K562 (cell line): ENCODE measurements around the gene NES. TPM values are rescaled to one million over a fixed set of nuclear protein-coding genes. Genes with fewer than 3 reads are reported as not detected.

ENCODE experiments used
- ATAC-seq: fragments of 200-7000 bp; cut with Tn5 transposase; 3 replicates; pipeline ENCODE4 v1.9.1; 2020; ENCODE audit warnings: moderate library complexity
- BruUV-seq: library from RNA; stranded (reverse); fragments of 400-500 nt; replicated peaks from 2 replicates; lab custom pipeline; 2021; lab: Mats Ljungman, UMichigan
- CTCF ChIA-PET: fragments of 300-600 bp; formaldehyde crosslinking; extraction: SDS; loops from one replicate; lab custom pipeline; 2021; ENCODE audit warnings: low intra/inter-chr PET ratio; lab: Yijun Ruan, JAX
- POLR2A ChIA-PET: fragments of 300-600, 350-650 bp; sonication (Branson Sonifier 250); formaldehyde crosslinking; extraction: SDS; loops from one replicate; lab custom pipeline; 2021; ENCODE audit warnings: antibody characterized with exemption, inconsistent platforms; lab: Yijun Ruan, JAX
- DNase-seq, 4 experiments: peaks; one replicate each; pipeline versions ENCODE4 v3.0.0 to v3.0.0-alpha.2; 2011 to 2018; ENCODE audit warnings: low spot score in 3 of 4, mixed read lengths in 3 of 4; ENCODE audit errors: extremely low read depth in 1 of 4
- FAIRE-seq: peaks from 2 replicates; lab custom pipeline; 2011; peaks lifted over from hg19 to GRCh38; lab: Jason Lieb, UNC
- H2AFZ ChIP-seq: 2 replicates; pipeline ENCODE4 v1.6.0; 2011; ENCODE audit warnings: low read depth, low read length, control low read depth, inconsistent platforms
- H3K27ac ChIP-seq: fragments of 200-600 bp; 3 replicates; pipeline ENCODE4 v1.8.0; 2011; ENCODE audit warnings: low read depth, mild to moderate bottlenecking, control low read depth, inconsistent platforms, low read length, moderate library complexity, mixed read lengths; ENCODE audit errors: extremely low read depth
- H3K27me3 ChIP-seq, 2 experiments: fragments of 300-600 bp in 1 of 2; 2 replicates in 1 of 2; 3 replicates in 1 of 2; pipeline versions ENCODE4 v1.6.0 to v1.8.0; 2011; ENCODE audit warnings: inconsistent platforms in 2 of 2, low read length in 2 of 2, mild to moderate bottlenecking in 1 of 2, mixed read lengths in 1 of 2, moderate library complexity in 1 of 2; ENCODE audit not compliant: control insufficient read depth in 2 of 2, insufficient read depth in 2 of 2
- H3K36me3 ChIP-seq: fragments of 300-600 bp; 3 replicates; pipeline ENCODE4 v1.8.0; 2011; ENCODE audit warnings: mild to moderate bottlenecking, low read length, inconsistent platforms; ENCODE audit not compliant: control insufficient read depth, insufficient read depth
- H3K4me1 ChIP-seq, 2 experiments: fragments of 200-600 bp in 1 of 2; replicated peaks in 1 of 2; 2 replicates in 1 of 2; 3 replicates in 1 of 2; pipeline versions ENCODE4 v1.5.1 to v1.8.0; 2011; ENCODE audit warnings: inconsistent platforms in 2 of 2, low read length in 2 of 2, mild to moderate bottlenecking in 1 of 2, mixed read lengths in 1 of 2, moderate library complexity in 1 of 2; ENCODE audit not compliant: control insufficient read depth in 2 of 2, insufficient read depth in 2 of 2
- H3K4me2 ChIP-seq: 2 replicates; pipeline ENCODE4 v1.6.1; 2011; ENCODE audit warnings: low read length, control low read depth, inconsistent platforms, mixed read lengths; ENCODE audit not compliant: insufficient read depth
- H3K4me3 ChIP-seq: fragments of 200-600 bp; sonication (generic), shearing (Covaris generic); 2 replicates; pipeline ENCODE4 v1.5.1; 2016; ENCODE audit warnings: control low read depth, inconsistent platforms
- H3K79me2 ChIP-seq: fragments of 200-600 bp; 3 replicates; pipeline ENCODE4 v1.8.0; 2011; ENCODE audit warnings: low read length, inconsistent platforms; ENCODE audit not compliant: control insufficient read depth, insufficient read depth
- H3K9ac ChIP-seq, 2 experiments: 2 replicates each; pipeline versions ENCODE4 v1.6.0 to v1.6.1; 2011; ENCODE audit warnings: low read depth in 2 of 2, low read length in 2 of 2, control low read depth in 1 of 2, inconsistent platforms in 1 of 2, mild to moderate bottlenecking in 1 of 2, mixed read lengths in 1 of 2; ENCODE audit not compliant: insufficient read depth in 1 of 2
- H3K9me1 ChIP-seq: one replicate; pipeline ENCODE4 v1.6.0; 2011; ENCODE audit warnings: inconsistent platforms, mild to moderate bottlenecking, low read length, moderate library complexity; ENCODE audit not compliant: control insufficient read depth, insufficient read depth
- H3K9me3 ChIP-seq: replicated peaks from 2 replicates; pipeline ENCODE4 v1.5.1; 2011; ENCODE audit warnings: low read depth, low read length, inconsistent platforms; ENCODE audit not compliant: control insufficient read depth, insufficient read depth
- H4K20me1 ChIP-seq: replicated peaks from 2 replicates; pipeline ENCODE4 v1.6.1; 2011; ENCODE audit warnings: low read length, inconsistent platforms, mixed read lengths; ENCODE audit not compliant: control insufficient read depth, insufficient read depth
- BACH1 ChIP-seq: fragments of 200-800 bp; sonication (Bioruptor generic); IDR thresholded peaks from 2 replicates; pipeline ENCODE4 v1.6.1; 2016; ENCODE audit warnings: missing genetic modification characterization, missing compliant biosample characterization
- ESRRB ChIP-seq: fragments of 250-450 bp; sonication (Bioruptor Pico); IDR thresholded peaks from 2 replicates; pipeline ENCODE4 v1.5.0; 2020; ENCODE audit warnings: mild to moderate bottlenecking, moderate library complexity, borderline replicate concordance
- FOXP1 ChIP-seq: sonication (generic); formaldehyde crosslinking; IDR thresholded peaks from 2 replicates; pipeline ENCODE4 v1.8.0; 2022; ENCODE audit warnings: mild to moderate bottlenecking, missing genetic modification reagents
- JUND ChIP-seq, 2 experiments: IDR thresholded peaks; 2 replicates in 1 of 2; 3 replicates in 1 of 2; pipeline ENCODE4 v1.6.1; 2011; ENCODE audit warnings: borderline replicate concordance in 2 of 2, low read depth in 2 of 2, low read length in 2 of 2, improper control_type of control experiment in 1 of 2, missing biosample characterization in 1 of 2, missing genetic modification characterization in 1 of 2, missing genetic modification reagents in 1 of 2
- MCM7 ChIP-seq, 2 experiments: fragments of 450-650 bp; IDR thresholded peaks; 2 replicates each; pipeline ENCODE4 v1.6.1; 2016 to 2018
- PRDM10 ChIP-seq: fragments of 450-650 bp; IDR thresholded peaks from 2 replicates; pipeline ENCODE4 v1.6.1; 2018; ENCODE audit not compliant: partially characterized antibody
- RBBP5 ChIP-seq: fragments of 200-600 bp; sonication (generic); IDR thresholded peaks from 2 replicates; pipeline ENCODE4 v1.6.1; 2012; ENCODE audit warnings: borderline replicate concordance, mild to moderate bottlenecking, low read length, control low read depth, inconsistent platforms; ENCODE audit not compliant: insufficient read depth, poor library complexity, severe bottlenecking
- TEAD1 ChIP-seq, 2 experiments: fragments of 450-650 bp in 1 of 2; sonication (generic) in 1 of 2; formaldehyde crosslinking; IDR thresholded peaks; 2 replicates each; pipeline versions ENCODE4 v1.4.0 to v1.8.0; 2020 to 2022; ENCODE audit warnings: mild to moderate bottlenecking in 2 of 2, missing genetic modification reagents in 1 of 2
- TFAP4 ChIP-seq: sonication (generic); formaldehyde crosslinking; IDR thresholded peaks from 2 replicates; pipeline ENCODE4 v1.8.0; 2022; ENCODE audit warnings: missing genetic modification reagents, mild to moderate bottlenecking, moderate library complexity, borderline replicate concordance
- WGBS: fragments of 100-300 bp; shearing (Covaris generic); methylation state at CpG from one replicate; pipeline ENCODE4 v1.1.6; 2016; ENCODE audit warnings: low coverage, mixed read lengths; ENCODE audit not compliant: insufficient coverage; ENCODE audit errors: missing lambda C conversion rate; 5-methylcytosine and 5-hydroxymethylcytosine counted together
- in situ Hi-C: fragments of 300-500 bp; cut with MboI; formaldehyde crosslinking; loops from 4 replicates; pipeline ENCODE4 v1.15.0; 2018; ENCODE audit warnings: inconsistent platforms, mixed read lengths
- intact Hi-C: fragments of 100-400 bp; cut with micrococcal nuclease; formaldehyde crosslinking; loops from 2 replicates; pipeline ENCODE4 v1.14.2; 2022
- polyA plus RNA-seq, 8 experiments: library from polyadenylated mRNA; depleted of rRNA in 4 of 8; stranded (reverse) in 5 of 8; unstranded in 3 of 8; fragments of >200 nt; fragmentation: Nextera tagmentation in 2 of 8; fragmentation: Illumina TruSeq in 1 of 8; extraction: Ambion mirVana in 2 of 8; extraction: Trizol in 1 of 8; gene quantifications; 2 replicates each; pipeline versions ENCODE4 v1.2.1 to v1.2.3, GENCODE V29; 2011 to 2014; ENCODE audit warnings: inconsistent platforms in 1 of 8, missing spikeins in 1 of 8
- total RNA-seq, 7 experiments: library from RNA; depleted of rRNA in 6 of 7; stranded (reverse); fragments of >200 nt in 6 of 7; fragmentation: Illumina TruSeq in 2 of 7; extraction: Trizol in 2 of 7; gene quantifications; 2 replicates each; pipeline versions ENCODE4 v1.2.1 to v1.2.3, GENCODE V29; 2011 to 2021; ENCODE audit warnings: low replicate concordance in 1 of 7

NES gene
- total and polyA plus RNA-seq, 9 of the 15 experiments (the other 6 are each of a cell fraction or from before 2014, with no cell fraction given) = 0.10 to 8.6 (median 4.2) TPM

GRCh38 chr1:156664046-156664766 is 13.0 kb downstream of the NES start:
- Histone ChIP-seq H3K36me3 (peaks cover 10% of the 10 kb centered on the region; the same call in 2 of the 3 replicates), H3K4me1 (peaks cover 50 to 77% of the 10 kb centered on the region in 2 experiments), H3K4me3 (no peak overlapping the region), H3K27ac (peak overlapping the region; percentile 100), H3K9me1 (no peaks in the 10 kb centered on the region), H2AFZ (peak overlapping the region; percentile 84), H3K9ac (peak overlapping the region; percentile 73 to 100; a peak in 3 of 4 replicates), H4K20me1 (peaks cover 7% of the 10 kb centered on the region; the same call in 1 of the 2 replicates), H3K4me2 (no peak overlapping the region; the same call in 1 of the 2 replicates), H3K9me3 (no peaks in the 10 kb centered on the region), H3K79me2 (peaks cover 31% of the 10 kb centered on the region), H3K27me3 (no peaks in the 10 kb centered on the region)
- no TSS peak for BruUV-seq
- FAIRE-seq = no peak
- no peak for DNase-seq
- 35% methylated on average over 5 of the region's 5 CpGs for WGBS
- in situ Hi-C loops = no loop called here
- no peak for ATAC-seq
- ChIA-PET CTCF (no interaction called here), POLR2A (interaction anchor here (0.6 to 2.3 kb wide), 4 partner anchors 13 to 103 kb away, joined by 3 to 10 read pairs (median 4); partner anchors contain the start of genes NES and PRCC)
- TF ChIP-seq JUND (IDR thresholded peaks at IDR 0.05; ENCODE audit: borderline replicate concordance, low read depth, low read length) (no peak), JUND (tag; IDR thresholded peaks at IDR 0.05; ENCODE audit: borderline replicate concordance, low read depth, low read length) (0 out of 3 replicates have a peak, but pooled peaks have one; percentile 3), PRDM10 (peak; percentile 24), BACH1 (tag) (no peak), TEAD1 (CRISPR knock-in tag; IDR thresholded peaks at IDR 0.05) (peak in 1 of 2 experiments; percentile 66; a peak in 1 of 4 replicates), MCM7 (IDR thresholded peaks at IDR 0.05) (no peak), RBBP5 (peak; percentile 13), FOXP1 (CRISPR knock-in tag) (0 out of 2 replicates have a peak, but pooled peaks have one; percentile 32), ESRRB (CRISPR knock-in tag) (no peak), TFAP4 (CRISPR knock-in tag) (0 out of 2 replicates have a peak, but pooled peaks have one; percentile 16)
- intact Hi-C loops = no loop called here
